Thymus (tissue), 14 donors: ENCODE data around the gene GATAD2B. TPM values are rescaled to one million over a fixed set of nuclear protein-coding genes. Genes with fewer than 3 reads are reported as not detected.

Source experiments
- DNase-seq, 9 donors: peaks; one replicate each; pipeline ENCODE4 v3.0.0-alpha.2; 2013; ENCODE audit warnings: low spot score in 9 of 9, low read depth in 6 of 9, missing footprints in 1 of 9
- H3K27ac ChIP-seq, 2 donors: one replicate each; pipeline ENCODE4 v1.5.1; 2013; ENCODE audit warnings: control low read depth in 1 of 2, low read depth in 1 of 2, low read length in 1 of 2, mild to moderate bottlenecking in 1 of 2, moderate library complexity in 1 of 2
- H3K27me3 ChIP-seq, 2 donors: one replicate each; pipeline ENCODE4 v1.5.1; 2013; ENCODE audit warnings: low read length in 1 of 2; ENCODE audit not compliant: control insufficient read depth in 2 of 2, insufficient read depth in 1 of 2
- H3K36me3 ChIP-seq, 2 donors: one replicate each; pipeline ENCODE4 v1.5.1; 2013; ENCODE audit warnings: low read length in 1 of 2, mild to moderate bottlenecking in 1 of 2, moderate library complexity in 1 of 2; ENCODE audit not compliant: control insufficient read depth in 2 of 2, insufficient read depth in 2 of 2
- H3K4me1 ChIP-seq, 2 donors: one replicate each; pipeline ENCODE4 v1.5.1; 2013; ENCODE audit warnings: low read length in 2 of 2; ENCODE audit not compliant: control insufficient read depth in 2 of 2, insufficient read depth in 2 of 2
- H3K4me3 ChIP-seq, 2 donors: one replicate each; pipeline ENCODE4 v1.5.1; 2013; ENCODE audit warnings: low read length in 2 of 2, control low read depth in 1 of 2, mild to moderate bottlenecking in 1 of 2
- H3K9me3 ChIP-seq, 2 donors: one replicate each; pipeline ENCODE4 v1.5.1; 2013; ENCODE audit warnings: low read length in 1 of 2, mild to moderate bottlenecking in 1 of 2; ENCODE audit not compliant: control insufficient read depth in 2 of 2, insufficient read depth in 1 of 2
- WGBS: extraction: QIAGEN DNeasy Blood & Tissue Kit; methylation state at CpG from one replicate; pipeline ENCODE4 v1.1.7; 2013; 5-methylcytosine and 5-hydroxymethylcytosine counted together
- long read RNA-seq, 10 donors: transcript quantifications; one replicate each; lab custom pipeline, GENCODE V29; 2026
- polyA plus RNA-seq: library from polyadenylated mRNA; stranded (reverse); fragments of 200-250 nt; gene quantifications from one replicate; pipeline ENCODE4 v1.2.3, GENCODE V29; 2013
- total RNA-seq: library from RNA; stranded (reverse); fragments of 120-200 nt; gene quantifications from one replicate; pipeline ENCODE4 v1.2.4, GENCODE V29; 2013
- donor health status: healthy.

GATAD2B gene
- total RNA-seq = 6.6 TPM
- polyA plus RNA-seq = 11.9 TPM
- long read RNA-seq, donor 1 = 0 reads
- long read RNA-seq, donor 2, full-length matches to known transcripts = 4 of 17 reads
- long read RNA-seq, donor 2, partial matches to known transcripts = 13 of 17 reads
- long read RNA-seq, donor 2, other reads (novel, unspliced or antisense) = 0 of 17 reads
- long read RNA-seq, donor 3, partial matches to known transcripts = 5 of 5 reads
- long read RNA-seq, donor 3, other reads (novel, unspliced or antisense) = 0 of 5 reads
- long read RNA-seq, donor 4, partial matches to known transcripts = 0 of 1 reads
- long read RNA-seq, donor 4, other reads (novel, unspliced or antisense) = 0 of 1 reads
- long read RNA-seq, donor 5, full-length matches to known transcripts = 2 of 9 reads
- long read RNA-seq, donor 5, partial matches to known transcripts = 7 of 9 reads
- long read RNA-seq, donor 5, other reads (novel, unspliced or antisense) = 0 of 9 reads
- long read RNA-seq, donor 6, full-length matches to known transcripts = 1 of 10 reads
- long read RNA-seq, donor 6, partial matches to known transcripts = 9 of 10 reads
- long read RNA-seq, donor 6, other reads (novel, unspliced or antisense) = 0 of 10 reads
- long read RNA-seq, donor 7, partial matches to known transcripts = 11 of 11 reads
- long read RNA-seq, donor 7, other reads (novel, unspliced or antisense) = 0 of 11 reads
- long read RNA-seq, donor 8 = 0 reads
- long read RNA-seq, donor 9, full-length matches to known transcripts = 2 of 24 reads
- long read RNA-seq, donor 9, partial matches to known transcripts = 22 of 24 reads
- long read RNA-seq, donor 9, other reads (novel, unspliced or antisense) = 0 of 24 reads
- long read RNA-seq, donor 10, full-length matches to known transcripts = 1 of 683 reads
- long read RNA-seq, donor 10, partial matches to known transcripts = 598 of 683 reads
- long read RNA-seq, donor 10, other reads (novel, unspliced or antisense) = 84 of 683 reads

- peak; percentile 99 to 100 (median 100) for DNase-seq
- H3K27ac ChIP-seq = peak within 1 kb of the TSS; percentile 97 to 98
- no peaks in the 10 kb centered on the region for H3K27me3 ChIP-seq
- peaks cover 28 to 36% of the 10 kb centered on the region in 2 donors for H3K4me1 ChIP-seq
- H3K9me3 ChIP-seq = no peaks in the 10 kb centered on the region
- H3K36me3 ChIP-seq = peaks cover 0 to 12% of the 10 kb centered on the region in 2 donors
- peak within 1 kb of the TSS; percentile 83 to 89 for H3K4me3 ChIP-seq
- under 1% methylated on average over 53 of the region's 53 CpGs for WGBS
These were observed at the start of gene GATAD2B for GRCh38 chr1:153922972-153923925. Gene GATAD2B, minus strand, starts transcription at chr1:153922972. Its CDS starts 94,625 bp downstream, at chr1:153828347.

DNA sequence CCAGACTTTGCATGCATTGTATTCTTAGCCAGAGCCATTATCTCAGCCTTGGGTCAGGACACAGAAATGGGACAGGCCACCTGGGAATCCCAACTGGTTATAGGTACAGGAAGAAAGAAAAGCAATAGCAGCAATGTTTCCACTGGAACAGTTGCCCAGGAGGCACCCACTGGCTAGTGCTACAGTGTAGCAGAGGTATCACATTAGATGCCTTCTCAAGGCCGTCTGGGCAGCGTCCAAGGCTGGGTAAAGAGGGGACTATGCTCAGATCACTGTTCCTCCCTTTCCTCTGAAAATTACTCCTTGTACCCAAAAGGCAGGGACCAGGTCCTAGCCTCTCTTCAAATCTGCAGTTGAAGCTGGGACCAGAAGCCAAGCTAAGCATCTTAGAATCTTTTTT is 47.6 kb upstream of the GATAD2B start:
- H3K27ac ChIP-seq = no peak overlapping the region
- peaks cover 18 to 31% of the 10 kb centered on the region in 2 donors for H3K4me1 ChIP-seq
- 98% methylated on average over 2 of the region's 2 CpGs for WGBS
- peaks cover 28 to 29% of the 10 kb centered on the region in 2 donors for H3K36me3 ChIP-seq
- H3K4me3 ChIP-seq = no peak overlapping the region
- no peak for DNase-seq
- H3K27me3 ChIP-seq = no peaks in the 10 kb centered on the region
- peaks cover 0 to 1% of the 10 kb centered on the region in 2 donors for H3K9me3 ChIP-seq

- H3K4me1 ChIP-seq = peaks cover 21 to 38% of the 10 kb centered on the region in 2 donors
- no peaks in the 10 kb centered on the region for H3K27me3 ChIP-seq
- 94% methylated on average over 2 of the region's 2 CpGs for WGBS
- no peak overlapping the region for H3K4me3 ChIP-seq
- H3K27ac ChIP-seq = no peak overlapping the region
- peaks cover 16 to 18% of the 10 kb centered on the region in 2 donors for H3K36me3 ChIP-seq
- peaks cover 0 to 1% of the 10 kb centered on the region in 2 donors for H3K9me3 ChIP-seq
- DNase-seq = no peak
These were observed 46.2 kb upstream of the GATAD2B start for GRCh38 chr1:153968972-153969371.

GRCh38 chr1:153968408-153968807 is 45.6 kb upstream of the GATAD2B start:
- H3K36me3 ChIP-seq = peaks cover 11 to 13% of the 10 kb centered on the region in 2 donors
- H3K4me1 ChIP-seq = peaks cover 22 to 42% of the 10 kb centered on the region in 2 donors
- peak overlapping the region; percentile 36 to 97 for H3K27ac ChIP-seq
- DNase-seq = no peak
- H3K4me3 ChIP-seq = peak overlapping the region; percentile 85 to 89
- H3K27me3 ChIP-seq = no peaks in the 10 kb centered on the region
- 17% methylated on average over 13 of the region's 13 CpGs for WGBS
- peaks cover 0 to 1% of the 10 kb centered on the region in 2 donors for H3K9me3 ChIP-seq

DNA sequence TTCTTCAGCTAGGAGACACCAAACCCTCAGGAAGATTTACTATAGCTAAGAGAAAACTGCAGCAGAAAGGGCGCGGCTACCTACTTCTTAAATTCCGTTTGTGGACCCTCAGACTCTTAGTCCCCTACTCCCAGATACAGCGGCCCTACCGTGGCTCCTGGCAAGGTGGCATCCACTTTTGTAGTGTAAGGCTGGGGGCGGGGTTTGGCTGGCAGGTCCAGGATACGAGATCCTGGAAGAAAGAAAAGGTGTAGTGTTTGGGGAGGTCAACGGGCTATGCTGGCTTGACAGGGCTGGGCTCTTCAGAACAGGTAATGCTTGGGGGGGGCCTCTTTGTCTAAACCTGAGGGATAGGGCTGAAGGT is 45.2 kb upstream of the GATAD2B start:
- peaks cover 0 to 1% of the 10 kb centered on the region in 2 donors for H3K9me3 ChIP-seq
- H3K4me3 ChIP-seq = peak overlapping the region; percentile 85 to 89
- H3K27me3 ChIP-seq = no peaks in the 10 kb centered on the region
- H3K4me1 ChIP-seq = peaks cover 22 to 43% of the 10 kb centered on the region in 2 donors
- DNase-seq = no peak
- peaks cover 7 to 8% of the 10 kb centered on the region in 2 donors for H3K36me3 ChIP-seq
- H3K27ac ChIP-seq = peak overlapping the region; percentile 74 to 97
- WGBS = 1% methylated on average over 8 of the region's 8 CpGs

GRCh38 chr1:153967107-153967999 is 44.6 kb upstream of the GATAD2B start, which contains the start of gene CREB3L4:
Gene CREB3L4, plus strand, starts transcription at chr1:153967902. Its CDS starts 624 bp downstream, at chr1:153968526.
- H3K9me3 ChIP-seq = no peaks in the 10 kb centered on the region
- H3K27me3 ChIP-seq = no peaks in the 10 kb centered on the region
- H3K36me3 ChIP-seq = peaks cover under 1 to 3% of the 10 kb centered on the region in 2 donors
- peak within 1 kb of the TSS; percentile 85 to 89 for H3K4me3 ChIP-seq
- peaks cover 22 to 49% of the 10 kb centered on the region in 2 donors for H3K4me1 ChIP-seq
- peak within 1 kb of the TSS; percentile 95 to 97 for H3K27ac ChIP-seq
- DNase-seq = peak; percentile 81 to 98 (median 93)
- under 1% methylated on average over 60 of the region's 60 CpGs for whole genome bisulfite sequencing

GRCh38 chr1:153963850-153964331 is 41.1 kb upstream of the GATAD2B start:
- peaks cover 28 to 56% of the 10 kb centered on the region in 2 donors for H3K4me1 ChIP-seq
- peaks cover 9 to 20% of the 10 kb centered on the region in 2 donors for H3K36me3 ChIP-seq
- no peaks in the 10 kb centered on the region for H3K27me3 ChIP-seq
- peak overlapping the region; percentile 57 to 74 for H3K4me3 ChIP-seq
- WGBS = 4% methylated on average over 22 of the region's 22 CpGs
- no peaks in the 10 kb centered on the region for H3K9me3 ChIP-seq
- DNase-seq = no peak
- peak overlapping the region; percentile 84 to 88 for H3K27ac ChIP-seq
